Cerebellar nuclear complex (tissue), 1 donor: ENCODE results near the gene VAV3.

Experiments
- DNase-seq, 2 experiments: peaks; one replicate each; lab custom pipeline; 2025; lab: John Stamatoyannopoulos, UW

Gene VAV3

GRCh38 chr1:107793896-107794453 is 171.0 kb downstream of the VAV3 start:
- no peak for DNase-seq

DNA sequence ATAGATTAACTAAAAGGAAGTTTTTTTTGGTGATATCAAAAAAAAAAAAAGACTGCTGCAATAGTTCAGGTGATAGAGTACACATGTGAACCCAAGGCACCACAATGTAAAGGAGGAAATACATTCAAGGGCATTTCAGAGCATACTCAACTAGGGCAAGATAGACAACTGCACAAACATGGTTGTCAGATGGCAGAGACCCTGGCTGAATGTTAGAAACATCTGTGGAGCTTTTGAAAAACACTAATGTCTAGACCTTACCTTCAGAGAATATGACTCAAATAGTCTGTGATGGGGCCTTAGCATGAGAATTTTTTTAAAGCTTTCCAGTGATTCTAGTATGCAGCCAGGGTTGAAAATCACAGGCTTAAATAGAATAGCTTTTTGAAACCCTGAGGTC is 173.6 kb downstream of the VAV3 start:
- no peak for DNase-seq

GRCh38 chr1:107789817-107790524 is 175.0 kb downstream of the VAV3 start:
- no peak for DNase-seq

DNA sequence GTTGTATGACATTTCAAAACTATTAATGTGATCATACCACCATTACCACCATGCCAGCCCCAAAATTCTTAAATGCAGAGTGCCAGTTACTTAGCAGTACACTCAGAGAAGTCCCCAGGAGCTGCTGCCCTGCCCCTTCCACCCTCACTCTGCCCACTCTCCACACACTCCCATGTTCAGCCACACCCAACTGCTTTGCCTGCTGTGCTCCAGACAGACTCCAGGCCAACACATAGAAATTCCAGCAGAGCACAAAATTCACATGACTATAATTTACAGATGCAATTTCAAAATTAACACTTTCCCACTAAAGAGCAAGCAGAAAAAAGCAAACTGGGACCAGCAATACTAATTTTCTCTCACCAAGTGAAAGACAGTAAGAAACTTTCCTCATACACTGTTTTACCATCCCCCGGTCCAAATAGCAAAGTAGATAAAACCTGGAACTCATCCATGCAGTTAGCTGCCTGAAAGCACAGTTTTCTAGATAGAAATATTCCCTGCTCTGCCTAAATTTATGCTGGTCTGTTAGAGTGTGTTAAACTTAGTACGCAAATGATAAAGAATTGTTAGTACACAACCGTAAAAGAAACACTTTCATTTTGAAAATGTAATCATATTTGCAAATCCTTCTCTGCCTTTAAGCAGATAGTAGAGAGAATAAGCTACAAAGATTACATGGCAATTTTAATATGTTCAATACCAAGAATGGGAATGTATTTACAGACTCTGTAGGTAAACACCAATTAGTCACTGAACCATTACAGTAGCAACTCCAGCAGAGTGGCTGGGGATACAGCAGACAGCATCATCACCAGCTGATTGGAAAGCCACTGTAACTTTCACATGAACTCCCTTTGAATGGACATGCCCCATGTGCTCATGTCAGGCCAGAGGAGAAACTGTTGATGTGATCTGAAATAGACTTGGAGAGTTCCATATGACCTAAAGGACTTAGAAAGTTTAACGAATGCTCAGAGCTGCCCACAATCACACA is 176.5 kb downstream of the VAV3 start:
- no peak for DNase-seq

DNA sequence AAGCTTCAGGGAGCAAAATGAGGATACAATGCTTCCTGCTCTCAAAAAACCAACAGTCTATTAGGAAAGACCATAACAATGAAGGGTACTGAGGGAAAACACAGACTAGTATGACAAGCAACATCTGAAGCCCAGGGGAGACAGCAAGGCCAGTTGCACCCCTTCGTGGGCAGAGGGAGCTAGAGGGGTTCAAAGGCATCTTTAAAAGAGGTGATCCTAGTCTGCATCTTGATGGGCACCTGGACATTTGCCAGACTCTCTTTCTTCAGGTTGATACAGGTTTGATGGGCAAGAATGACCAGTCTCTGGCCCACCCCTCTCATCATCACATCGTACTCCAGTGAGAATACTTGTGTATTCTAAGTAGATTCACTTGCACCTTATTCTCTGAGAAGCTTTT is 177.7 kb downstream of the VAV3 start:
- DNase-seq = no peak

DNA sequence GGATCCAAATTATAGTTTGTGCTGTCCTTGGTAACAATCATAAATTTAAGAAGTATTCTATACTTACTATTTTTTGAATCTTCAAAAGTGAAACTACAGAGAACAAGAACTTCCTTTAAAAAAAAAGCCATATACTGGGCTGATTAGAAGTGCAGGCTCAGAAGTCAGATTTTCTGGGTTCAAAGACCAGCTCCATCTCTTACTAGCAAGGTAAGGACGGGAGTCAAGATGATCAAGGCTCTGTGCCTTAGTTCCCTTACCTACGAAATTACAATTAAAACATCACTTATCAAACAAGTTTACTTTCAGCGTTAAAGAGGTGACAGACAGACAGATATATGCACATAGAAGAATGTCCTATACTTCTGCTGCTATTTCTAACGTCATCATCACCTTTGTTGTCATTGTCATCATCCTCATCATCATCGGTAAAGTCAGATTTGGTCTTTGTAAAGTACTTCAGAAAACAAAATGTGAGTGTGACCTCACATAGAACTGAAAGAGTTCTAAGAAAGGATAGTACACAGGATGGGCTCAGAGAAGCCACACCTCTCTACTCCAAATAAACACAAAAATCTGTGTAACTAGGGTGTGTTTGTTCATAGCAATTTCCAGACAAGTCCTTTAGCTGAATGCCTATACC is 178.7 kb downstream of the VAV3 start:
- no peak for DNase-seq

GRCh38 chr1:107785496-107786202 is 179.3 kb downstream of the VAV3 start:
- DNase-seq = no peak

DNA sequence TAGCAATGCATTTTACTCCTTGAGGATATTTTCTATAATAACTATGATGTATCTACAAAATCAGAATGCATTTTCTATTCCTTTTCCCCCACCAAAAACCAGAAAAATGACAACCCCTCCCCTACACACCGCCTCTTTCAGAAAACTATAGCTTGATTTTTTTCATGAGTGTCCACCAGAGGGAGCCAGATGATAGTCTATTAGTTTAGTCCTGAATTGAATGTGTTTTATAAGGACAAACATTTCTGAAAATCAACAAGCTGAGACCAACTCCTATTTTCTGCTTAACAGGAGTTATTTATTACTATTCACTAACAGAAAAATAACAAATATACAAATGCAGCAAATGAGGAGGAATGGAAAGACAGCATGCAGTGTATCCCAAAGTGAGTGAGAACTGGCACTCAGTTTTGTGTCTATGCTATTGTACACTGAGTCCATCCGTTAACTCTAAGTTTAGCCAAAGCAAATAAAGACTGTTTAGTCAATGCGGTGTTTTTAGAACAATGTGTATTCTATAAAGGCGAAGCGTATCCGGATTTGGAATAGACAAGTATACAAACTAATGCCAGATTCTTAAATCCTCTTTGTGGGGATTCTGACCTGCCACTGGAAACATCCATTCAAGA is 182.6 kb downstream of the VAV3 start:
- DNase-seq = no peak

- DNase-seq = no peak
Observed at GRCh38 chr1:107781245-107781644, 183.7 kb downstream of the VAV3 start.

GRCh38 chr1:107777664-107778047 is 187.3 kb downstream of the VAV3 start:
- DNase-seq = no peak

GRCh38 chr1:107776900-107777663 is 187.9 kb downstream of the VAV3 start:
- DNase-seq = no peak

GRCh38 chr1:107771377-107771776 is 193.6 kb downstream of the VAV3 start:
- DNase-seq = no peak

DNA sequence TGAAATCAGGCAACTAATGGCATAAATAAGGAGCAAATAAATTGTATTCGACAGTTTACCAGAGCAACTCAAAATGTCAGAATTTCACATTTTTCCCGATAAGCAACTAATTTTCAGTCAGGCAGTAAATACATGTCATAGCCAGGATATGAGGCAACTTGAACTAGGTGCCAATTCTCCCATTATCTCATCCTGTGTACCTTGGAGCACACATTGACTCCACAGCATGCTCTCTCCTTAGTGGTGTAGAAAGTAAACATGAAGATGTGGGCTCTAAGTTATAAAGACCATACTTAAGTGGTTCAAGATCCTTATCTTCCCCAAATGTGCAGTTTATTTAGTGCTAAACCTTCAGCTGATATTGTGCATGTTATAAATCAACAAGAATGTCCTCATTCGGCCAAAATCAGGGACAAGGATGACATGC is 197.8 kb downstream of the VAV3 start:
- DNase-seq = no peak

- no peak for DNase-seq
Observed at GRCh38 chr1:107766533-107766932, 198.4 kb downstream of the VAV3 start.

DNA sequence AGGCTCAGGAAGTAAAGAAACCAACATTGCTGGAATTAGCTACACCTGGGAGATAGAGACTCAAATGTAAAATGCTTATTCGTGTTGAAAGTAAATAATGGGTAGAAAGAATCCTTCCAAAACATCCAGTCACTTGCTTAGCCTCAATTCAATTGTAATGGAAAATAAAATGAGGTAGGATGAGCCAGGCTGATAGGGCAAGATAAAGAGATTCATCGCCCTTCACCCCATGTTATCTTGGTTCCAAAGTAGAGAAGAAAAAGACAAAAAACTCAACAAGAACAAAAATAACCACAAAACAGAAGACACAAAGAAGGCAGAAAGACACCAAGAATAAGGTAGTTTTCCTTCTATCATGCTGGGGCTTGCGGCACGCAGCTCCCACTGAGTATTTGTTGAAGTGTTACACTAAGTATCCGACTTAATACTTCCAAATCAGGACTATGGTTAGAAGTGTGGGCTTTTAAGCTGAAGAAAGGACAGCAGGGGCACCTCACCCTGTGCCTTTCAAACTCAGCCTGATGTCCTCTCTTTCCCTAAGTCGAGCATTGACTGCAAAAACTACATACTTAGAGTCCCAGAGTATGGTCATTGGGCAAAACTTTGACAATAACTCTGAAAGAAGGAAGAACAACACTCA is 202.1 kb downstream of the VAV3 start:
- no peak for DNase-seq

DNA sequence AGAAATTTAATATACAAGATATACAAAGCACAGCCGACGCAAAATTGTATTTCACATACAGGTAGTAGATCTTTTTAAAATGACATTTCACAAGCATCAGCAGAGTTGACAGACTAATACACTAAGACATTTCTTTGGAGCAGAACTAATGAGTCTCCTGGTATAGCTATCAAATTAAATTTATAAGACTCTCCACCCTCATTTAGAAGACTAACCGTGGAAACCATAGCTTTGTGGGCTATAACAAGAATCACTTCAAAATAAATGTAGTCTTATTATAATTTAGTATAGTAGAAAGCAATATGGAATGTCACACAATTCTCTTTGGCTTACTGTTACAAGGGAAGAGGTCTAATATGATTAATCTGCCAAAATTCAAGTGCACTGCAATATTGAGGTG is 204.9 kb downstream of the VAV3 start:
- DNase-seq = no peak

GRCh38 chr1:107750364-107750959 is 214.5 kb downstream of the VAV3 start:
- no peak for DNase-seq

DNA sequence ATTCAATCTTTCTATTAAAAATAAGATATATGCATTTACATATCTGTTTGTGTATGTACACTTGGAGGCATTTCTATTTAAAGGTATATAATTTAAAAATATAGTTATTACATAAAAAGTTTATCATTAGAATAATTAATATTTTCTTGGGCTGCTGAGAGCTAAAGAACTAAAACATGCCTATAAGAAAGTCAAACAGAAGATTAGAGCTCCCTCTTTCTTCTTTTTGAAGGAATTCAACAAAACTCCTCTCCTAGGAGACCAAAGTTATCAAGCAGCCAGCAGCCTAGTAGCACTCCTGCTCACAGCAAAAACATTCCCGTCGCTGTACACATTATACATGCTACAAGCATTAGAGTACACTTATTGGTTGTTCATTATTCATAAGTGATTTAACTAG is 216.4 kb downstream of the VAV3 start:
- DNase-seq = no peak

DNA sequence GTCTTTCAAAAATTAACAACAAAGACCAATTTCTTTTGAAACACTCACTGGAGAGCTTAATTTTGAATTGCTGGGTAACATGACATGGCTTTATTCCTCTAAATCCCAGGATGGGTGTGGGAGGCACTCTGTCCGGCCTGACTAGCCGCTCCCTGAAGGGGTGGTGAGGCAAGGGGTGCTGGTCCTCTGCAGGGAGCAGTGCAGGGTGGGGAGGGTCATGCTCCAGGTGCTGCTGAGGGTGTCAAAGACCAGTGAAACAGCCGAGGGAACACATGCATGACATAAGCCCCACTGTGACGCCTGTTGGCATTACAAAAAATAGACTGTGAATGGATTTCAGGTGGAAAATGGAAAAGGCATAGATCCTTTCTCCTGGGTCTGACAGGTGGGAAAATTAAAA is 223.7 kb downstream of the VAV3 start:
- DNase-seq = no peak

DNA sequence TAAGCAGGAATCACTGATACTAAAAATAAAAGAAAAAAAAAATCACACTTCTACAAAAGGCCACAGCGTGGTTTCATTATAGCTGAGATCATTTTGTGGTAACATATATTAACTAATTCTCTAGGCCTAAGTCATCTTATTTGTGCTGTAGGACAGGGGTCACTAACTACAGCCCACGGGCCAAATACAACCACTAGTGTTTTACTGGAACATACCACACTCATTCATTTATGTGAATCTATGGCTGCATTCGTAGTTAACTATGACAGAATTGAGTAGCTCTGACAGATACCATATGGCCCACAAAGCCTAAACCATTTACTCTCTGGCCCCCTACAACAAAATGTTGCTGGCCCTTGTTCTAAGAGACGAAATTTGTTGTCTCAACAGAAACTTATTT is 224.4 kb downstream of the VAV3 start:
- no peak for DNase-seq
